GM19043 (cell line): Measurements from ENCODE around the gene CAPN6.

Experiments
- ATAC-seq: cut with Tn5 transposase; IDR thresholded peaks from one replicate; pipeline ENCODE4 v1.9.1; 2021; ENCODE audit warnings: low read depth; ENCODE audit not compliant: unreplicated experiment

The CAPN6 gene, protein sequence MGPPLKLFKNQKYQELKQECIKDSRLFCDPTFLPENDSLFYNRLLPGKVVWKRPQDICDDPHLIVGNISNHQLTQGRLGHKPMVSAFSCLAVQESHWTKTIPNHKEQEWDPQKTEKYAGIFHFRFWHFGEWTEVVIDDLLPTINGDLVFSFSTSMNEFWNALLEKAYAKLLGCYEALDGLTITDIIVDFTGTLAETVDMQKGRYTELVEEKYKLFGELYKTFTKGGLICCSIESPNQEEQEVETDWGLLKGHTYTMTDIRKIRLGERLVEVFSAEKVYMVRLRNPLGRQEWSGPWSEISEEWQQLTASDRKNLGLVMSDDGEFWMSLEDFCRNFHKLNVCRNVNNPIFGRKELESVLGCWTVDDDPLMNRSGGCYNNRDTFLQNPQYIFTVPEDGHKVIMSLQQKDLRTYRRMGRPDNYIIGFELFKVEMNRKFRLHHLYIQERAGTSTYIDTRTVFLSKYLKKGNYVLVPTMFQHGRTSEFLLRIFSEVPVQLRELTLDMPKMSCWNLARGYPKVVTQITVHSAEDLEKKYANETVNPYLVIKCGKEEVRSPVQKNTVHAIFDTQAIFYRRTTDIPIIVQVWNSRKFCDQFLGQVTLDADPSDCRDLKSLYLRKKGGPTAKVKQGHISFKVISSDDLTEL

DNA sequence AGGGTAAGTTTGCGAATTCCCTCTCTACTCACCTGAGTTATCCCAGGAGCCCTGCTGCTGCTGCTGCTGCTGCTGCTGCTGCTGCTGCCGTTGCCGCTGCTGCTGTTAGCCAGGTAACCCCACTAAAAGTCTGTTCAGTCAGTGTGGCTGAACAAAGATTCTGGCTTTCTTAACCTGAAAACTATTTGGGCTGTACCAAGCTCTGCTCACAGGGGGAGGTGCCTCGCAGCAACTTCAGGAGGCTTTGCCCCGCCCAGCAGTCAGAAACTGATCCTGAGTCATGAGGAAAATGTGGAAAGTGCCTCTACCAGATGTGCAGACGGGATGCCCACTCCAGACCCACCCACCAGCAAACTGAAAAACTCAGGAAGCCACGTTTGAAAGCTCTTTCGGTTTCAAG, at the start of gene CAPN6:
TSS of gene CAPN6 (minus strand) at position 145 of the 400 bp plus-strand sequence. CDS start 6,547 bp downstream, outside the sequence.
- no peak for ATAC-seq

DNA sequence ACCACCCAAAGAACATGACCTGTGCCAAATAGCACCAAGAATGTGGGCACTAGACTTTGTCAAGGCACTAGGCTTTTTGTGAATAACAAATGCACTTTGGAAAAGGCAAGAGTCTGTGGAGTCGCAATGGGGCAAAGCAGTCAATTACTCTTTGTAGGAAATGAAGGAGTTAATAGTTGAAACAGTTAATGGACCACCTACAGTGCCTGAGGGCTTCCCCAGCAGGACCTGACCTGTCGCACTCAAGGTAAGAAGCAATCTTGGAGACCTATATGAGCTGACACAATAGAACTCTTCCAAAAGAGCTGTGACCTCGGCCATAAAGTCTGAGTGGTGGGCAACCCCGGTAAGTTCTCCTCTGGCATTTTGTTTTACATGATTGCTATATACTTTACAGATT, 49.2 kb upstream of the CAPN6 start:
- ATAC-seq: no peak

DNA sequence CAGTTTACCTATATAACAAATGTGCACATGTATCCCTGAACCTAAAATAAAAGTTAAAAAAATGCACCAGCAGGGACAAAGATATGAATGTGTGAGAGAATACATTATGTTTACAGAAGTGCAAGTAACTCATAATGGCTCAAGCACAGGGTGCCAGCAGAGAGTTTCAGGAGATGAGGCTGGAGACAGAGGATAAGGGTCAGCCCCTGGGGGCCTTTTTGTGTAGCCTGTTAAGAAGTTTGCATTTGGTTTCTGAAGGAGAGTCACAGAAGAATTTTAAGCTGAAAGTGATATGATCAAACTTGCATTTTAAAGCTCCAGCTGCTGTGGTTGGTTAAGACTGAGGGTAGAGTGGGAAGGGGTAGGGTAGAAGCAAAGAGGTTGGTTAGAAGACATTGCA, 48.6 kb upstream of the CAPN6 start:
- no peak for ATAC-seq

DNA sequence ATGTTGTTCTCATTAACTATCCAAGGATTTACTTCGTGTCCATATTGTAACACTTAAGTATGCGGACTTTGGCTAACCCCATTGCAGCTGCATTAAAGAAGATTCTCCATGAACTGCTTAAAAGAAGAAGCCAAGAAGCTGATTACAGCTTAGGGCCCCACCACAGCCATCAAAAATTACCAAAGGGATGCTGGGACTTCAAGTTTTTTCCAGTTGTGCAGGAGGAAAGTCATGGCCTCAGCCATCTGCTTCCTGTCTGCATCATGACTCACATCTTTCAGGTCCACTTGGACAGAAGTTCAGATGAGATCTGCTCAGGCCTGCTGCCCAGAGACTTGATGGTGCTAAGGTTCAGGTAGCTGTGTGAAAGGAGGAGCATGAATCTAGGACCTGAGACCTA, 38.8 kb upstream of the CAPN6 start:
- no peak for ATAC-seq

DNA sequence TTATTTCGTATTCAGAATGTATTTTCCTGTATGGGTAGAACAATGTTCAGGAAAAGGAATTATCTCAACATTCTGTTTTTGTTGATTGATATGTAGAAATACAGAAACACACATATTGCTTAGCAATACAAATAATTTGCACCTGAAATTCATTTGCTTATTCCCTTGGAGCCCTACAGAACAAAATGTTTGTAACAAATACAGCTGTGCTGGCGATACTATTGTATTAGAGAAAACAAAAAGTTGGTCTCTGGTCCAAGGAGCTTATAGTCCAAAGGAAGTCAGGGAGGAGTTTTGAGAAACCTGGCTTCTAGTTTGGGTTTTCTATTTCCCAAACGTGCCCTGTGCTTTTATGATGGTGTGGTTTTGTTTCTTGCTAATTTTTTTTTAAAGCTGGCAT, 37.8 kb upstream of the CAPN6 start:
- ATAC-seq: no peak

DNA sequence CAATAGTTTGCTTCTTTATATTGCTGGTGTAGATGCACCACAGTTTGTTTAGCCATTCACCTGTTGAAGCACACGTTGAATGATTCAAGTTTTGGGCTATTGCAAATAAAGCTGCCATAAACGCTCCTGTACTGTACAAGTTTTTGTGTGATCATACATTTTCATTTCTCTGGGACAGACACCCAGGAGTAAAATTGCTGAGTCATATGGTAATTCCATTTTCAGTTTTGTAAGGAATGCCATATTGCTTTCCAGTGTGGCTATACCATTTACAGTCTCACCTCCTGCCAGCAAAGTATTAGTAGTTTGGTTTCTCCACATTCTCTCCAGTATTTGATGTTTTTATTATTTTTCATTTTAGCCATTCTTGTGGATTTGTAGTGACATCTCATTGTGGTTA, 32.0 kb upstream of the CAPN6 start:
- no peak for ATAC-seq

DNA sequence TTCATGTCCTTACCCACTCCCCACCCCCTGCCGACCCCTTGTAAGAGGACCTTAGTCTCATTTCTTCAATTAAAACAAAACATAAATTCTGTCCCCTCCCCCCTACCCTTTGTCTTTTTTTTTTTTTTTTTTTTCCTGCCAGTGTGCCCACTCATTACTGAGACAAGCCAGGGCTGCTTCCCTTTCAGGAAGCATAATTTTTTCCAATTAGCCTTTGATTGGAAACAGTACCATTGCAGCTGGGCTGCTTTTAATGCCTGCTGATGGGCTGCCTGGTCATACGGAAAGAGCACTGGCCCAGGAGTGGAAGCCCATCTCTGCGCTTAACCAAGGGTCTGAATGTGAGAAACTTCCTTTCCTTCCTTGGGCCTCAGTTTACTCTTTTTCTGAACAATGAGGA, 18.6 kb upstream of the CAPN6 start:
- no peak for ATAC-seq

DNA sequence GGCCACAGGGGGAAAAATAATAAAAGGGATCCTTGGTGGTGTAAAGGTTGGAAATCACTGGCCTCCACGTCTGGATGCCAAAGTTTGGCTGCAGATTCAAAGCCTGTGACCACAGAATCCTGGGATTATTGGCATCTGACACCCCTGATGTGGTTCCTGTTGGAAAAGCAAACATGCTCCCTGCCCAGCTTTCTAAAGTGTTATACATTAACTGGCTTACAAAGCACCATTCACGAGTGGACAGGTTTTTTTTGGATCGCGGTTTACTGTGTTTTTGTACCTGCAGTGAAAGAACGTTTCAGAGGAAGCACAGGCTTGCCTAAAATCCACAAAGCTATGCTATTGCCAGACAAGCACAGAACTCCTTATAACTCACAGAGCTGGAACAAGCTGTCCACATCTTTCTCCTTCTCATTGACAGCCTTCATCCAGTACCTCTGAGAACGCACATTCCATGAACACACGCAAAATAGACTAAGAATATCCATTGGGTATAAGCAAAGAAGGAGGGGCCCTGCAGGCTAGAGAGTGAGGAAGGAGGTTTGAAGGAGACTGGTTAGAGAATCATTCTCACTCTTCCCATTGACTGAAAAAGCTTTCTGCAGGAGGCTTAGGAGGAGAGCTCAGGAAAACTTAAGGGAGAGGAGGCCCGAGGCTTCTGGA, 14.5 kb upstream of the CAPN6 start:
- ATAC-seq: no peak

DNA sequence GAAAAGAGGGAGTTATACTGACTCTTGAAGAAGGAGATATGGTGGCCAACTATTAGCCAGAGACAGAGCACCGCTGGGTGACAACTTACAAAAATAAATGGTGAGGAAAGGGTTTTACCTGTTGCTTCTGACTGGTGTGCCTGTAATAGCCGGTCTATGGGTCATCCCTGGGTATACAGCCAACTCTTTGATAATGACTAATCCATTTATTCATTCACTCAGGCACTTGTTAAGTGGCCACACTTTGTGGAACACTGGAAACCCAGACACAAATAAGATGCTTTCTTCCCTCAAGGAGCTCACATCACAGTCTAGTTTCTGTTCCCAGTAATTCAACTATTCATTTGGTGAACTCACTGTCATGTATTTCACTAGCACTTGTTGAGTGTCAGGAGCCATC, 13.2 kb upstream of the CAPN6 start:
- ATAC-seq: no peak

DNA sequence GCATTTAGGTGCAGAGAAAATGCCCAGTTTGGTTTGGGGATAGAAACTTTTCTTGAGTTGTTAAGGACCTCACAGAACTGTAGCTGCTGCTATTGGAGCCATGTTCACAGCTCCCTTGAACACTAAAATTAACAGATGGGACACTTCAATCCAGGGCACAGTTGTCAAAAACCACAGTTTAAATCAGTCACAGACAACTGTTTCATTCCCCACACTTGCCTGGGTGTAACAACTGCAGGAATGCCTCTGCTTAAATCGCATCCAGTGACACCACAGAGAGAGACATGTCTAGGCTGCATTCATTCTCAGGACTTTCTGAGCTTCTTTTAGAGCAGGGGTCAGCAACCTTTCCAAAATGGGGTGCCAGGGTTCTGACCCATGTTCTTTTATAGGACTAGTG, 12.7 kb upstream of the CAPN6 start:
- ATAC-seq: no peak

DNA sequence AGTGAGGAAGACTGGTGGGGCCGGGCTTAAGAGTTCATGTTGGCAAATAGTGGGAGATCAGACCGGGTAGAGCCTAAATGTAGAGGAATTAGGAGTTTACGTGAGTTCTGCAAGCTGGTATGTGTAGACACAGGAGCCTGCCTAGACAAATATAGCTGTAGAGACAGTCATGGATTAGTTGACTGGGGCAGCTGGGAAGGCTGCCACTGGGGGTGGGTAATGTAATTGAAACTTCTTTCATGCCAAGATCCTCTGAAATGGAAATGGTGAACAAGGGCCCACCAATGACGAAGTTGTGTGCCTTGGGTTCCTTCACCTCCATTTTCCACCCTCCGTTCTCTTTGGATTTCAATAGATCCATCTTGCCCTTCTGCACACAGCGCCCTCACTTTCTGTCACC, 11.9 kb upstream of the CAPN6 start:
- no peak for ATAC-seq

DNA sequence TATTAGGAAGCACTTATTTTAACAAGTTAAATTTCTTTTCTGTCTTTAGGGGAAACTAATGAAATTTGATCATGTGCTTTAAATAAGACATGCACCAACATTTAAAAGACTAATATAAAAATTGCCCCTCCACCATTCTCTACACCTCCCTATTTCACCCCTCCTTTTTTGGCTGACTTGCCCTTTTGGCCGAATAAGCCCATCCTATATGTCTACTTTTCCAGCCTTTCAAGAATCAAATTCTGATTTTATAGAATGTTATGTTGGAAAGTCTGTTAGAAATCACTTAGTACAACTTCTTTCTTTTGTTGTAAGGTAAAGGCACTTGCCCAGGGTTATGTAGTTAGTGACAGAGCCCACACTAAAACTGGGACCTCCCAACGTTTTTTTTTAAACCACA, 1.8 kb downstream of the CAPN6 start:
- ATAC-seq: no peak

DNA sequence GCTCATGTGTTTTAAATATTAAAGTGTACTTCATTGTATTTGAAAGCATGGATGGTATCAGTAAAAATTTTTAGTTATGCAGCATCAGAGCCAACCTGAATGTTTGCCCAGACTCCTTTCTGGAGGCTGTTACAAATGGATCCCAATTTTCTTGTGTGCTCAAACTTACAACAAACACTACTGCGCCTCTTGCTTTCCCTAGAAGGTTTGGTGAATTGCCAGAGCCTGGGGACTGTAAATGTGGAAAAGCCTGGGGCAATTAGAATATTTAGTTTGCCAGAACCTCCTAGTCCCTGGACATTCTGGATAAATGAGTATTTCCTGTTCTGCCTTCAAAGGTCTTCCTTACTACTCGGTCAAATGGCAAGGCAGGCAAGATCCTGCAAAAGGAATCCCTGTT, 4.8 kb downstream of the CAPN6 start:
- no peak for ATAC-seq

DNA sequence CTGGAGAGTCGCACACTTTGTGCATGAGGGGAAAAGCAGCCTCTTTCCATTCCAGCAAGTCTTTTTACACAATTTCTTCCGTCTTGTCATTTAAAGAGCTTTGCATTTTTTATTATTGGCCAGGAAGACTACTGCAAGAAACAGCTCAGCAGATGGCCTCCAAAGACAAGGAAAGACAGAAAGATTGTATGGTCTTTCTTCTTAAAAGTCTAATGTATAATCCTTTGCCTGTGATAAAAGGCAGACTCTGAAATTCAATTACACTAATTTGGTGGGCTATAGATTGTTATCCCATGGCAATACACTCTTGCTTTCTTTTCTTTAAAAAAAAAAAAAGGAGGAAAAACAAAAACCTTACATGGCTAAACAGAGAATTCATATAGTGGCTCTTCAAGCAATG, 5.9 kb downstream of the CAPN6 start:
- ATAC-seq: no peak

DNA sequence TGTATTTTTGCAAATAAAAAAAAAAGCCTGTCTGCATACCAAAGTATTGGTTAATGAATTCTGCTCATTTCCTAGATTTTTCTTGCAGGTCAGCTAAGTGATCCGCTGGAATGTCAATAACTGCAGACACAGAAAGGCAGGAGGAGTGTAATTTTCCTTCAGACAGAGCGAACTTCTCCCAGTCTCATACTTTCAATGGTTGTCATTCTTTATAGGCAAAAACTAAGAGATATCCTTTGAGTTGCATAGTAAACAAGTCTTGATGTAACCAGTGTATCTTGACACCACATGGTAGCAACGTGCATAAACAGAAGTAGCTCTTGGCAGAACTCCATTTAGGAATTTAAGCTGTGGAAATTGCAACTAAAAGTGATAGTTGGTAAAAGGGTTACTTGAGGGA, 8.2 kb downstream of the CAPN6 start:
- no peak for ATAC-seq

DNA sequence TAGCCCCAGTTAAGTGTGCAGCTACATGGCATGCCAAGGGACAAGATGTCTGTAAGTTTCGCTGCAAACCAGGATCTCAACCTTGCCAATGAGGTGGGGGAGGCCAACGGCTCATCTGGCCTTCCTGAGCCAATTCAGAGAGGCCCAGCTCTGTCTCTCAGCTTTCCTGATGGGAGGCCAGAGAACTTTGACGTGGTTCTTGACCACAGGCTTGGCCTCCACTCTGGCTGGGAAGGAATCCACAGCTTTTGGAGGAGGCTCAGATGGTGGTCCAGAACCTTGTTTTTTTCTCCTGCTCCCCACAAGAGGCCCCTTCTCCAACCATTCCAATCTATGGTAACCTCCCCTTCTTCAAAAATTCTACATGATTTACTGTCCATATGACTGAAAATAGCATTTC, 9.8 kb downstream of the CAPN6 start:
- ATAC-seq: no peak

DNA sequence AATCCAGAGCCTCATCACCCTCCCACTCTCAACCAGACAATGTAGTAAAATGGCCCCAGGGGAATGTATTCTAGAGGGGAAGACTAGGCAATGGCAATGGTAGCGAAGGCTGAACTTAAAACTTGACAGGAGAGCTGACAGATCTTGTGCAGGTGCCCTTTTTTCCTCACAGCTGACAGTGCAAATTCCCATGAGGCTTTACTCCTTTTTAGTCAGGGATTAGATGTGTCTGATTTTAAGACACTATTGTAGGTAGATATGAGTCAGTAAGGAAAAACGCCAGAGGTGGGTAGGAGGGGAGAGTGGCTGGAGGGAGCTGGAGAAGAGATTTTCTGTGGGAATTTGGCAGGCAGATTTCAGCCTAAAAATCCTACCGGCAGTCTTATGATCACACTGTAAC, 10.7 kb downstream of the CAPN6 start:
- ATAC-seq: no peak

DNA sequence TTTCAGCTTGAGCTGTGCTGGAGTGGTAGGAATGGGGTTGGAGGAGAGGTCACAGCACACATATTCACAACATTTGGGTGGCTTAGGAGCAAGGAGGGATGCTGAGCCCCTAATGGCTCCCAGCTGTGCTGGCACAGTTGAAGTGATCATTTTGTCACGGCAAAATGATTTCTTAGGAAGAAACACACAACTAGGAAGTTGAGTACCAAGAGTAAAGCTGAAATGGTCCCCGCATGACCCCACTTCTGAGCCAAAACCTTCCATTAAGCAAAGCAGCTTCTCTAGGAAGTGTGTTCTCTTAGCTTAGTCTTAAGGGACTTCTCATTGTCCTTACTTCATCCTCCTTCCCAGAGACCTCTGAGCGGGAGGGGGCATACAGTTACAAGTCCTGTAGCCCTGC, 12.6 kb downstream of the CAPN6 start:
- no peak for ATAC-seq

DNA sequence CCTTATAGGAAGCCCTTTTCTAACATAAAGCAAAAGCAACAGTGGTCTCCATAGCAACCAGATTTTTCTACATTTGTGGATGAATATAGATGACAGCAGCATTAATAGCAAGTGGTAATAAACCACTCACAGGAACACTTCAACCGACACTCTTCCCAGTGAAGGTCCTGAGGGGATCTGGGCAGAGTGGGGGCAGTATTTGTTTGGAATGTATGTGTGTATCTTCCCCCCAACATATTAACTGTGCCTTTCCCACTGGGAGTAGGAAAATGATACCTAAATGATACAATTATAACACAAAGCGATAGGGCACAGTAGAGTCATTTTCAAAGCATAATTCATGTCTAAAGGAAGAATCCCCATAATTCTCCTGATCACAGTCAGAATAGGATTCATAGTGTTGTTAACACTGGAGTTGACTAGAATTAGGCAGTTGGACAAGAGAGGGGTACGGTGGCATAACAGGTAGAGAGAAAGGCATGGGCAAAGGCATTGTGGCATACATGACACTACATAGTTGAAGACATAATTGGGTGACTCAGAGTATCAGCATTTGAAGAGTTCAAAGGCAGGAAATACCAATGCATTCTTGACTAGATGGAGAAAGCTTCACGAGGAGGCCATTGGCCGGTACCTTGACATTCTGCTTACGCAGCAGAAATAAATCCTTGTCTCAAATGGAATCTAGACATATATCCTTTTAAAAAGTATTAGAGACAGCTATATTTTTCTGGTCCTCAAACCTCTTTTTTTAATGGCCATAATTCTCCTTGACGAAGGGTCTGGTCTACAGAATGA, 15.2 kb downstream of the CAPN6 start:
- ATAC-seq: no peak

DNA sequence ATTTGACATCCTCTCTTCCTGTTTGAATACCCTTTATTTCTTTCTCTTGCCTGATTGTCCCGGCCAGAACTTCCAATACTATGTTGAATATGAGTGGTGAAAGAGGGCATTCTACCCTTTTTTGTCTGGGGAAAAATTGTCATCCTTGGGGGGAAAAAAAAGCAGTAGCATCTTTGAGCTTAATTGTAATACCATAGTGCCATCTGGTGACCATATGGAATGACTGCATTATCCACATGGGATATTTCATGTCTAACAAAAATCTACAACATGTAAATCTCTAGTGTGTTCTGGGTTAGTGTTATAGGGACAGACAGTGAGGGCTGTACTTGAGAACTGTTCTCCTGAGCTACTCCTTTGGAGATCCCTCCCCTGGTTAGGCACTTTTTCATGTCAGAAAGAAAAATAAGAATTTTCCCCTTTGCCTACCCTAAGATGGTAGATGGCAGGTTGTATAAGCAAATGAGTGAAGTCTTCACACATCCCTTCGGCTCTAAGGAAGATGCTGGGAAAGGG, 26.0 kb downstream of the CAPN6 start:
- ATAC-seq: no peak

DNA sequence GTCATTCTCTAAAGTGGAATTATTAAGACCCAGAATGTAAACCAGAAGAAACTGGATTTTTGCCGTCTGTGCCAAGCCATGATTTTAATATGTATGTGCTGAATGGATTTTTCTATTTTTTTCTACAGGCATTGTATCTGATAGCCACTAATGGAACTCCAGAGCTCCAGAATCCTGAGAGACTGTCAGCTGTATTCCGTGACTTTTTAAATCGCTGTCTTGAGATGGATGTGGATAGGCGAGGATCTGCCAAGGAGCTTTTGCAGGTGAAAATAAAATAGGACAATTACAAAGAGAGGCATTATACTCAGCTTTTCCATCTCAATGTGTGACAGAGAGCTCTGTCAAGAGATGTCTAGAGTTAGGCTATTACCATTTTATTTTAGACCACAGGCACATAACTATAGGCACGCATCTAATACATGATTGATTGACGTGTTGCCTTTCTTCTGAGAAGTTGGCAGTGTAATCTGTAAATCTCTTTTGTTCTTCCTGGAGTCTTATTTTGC, 53.9 kb downstream of the CAPN6 start:
- no peak for ATAC-seq
